ENCODE measurements around the gene RAB12. TPM values are rescaled to one million over a fixed set of nuclear protein-coding genes. Genes with fewer than 3 reads are reported as not detected.
"Not testable (repeated sequence)": the region's sequence is repeated elsewhere in the genome, so short reads cannot be mapped to it uniquely, and the experiment has no call there.

RAB12 gene
- total RNA-seq (2014; rRNA removed; shearing (Covaris generic)) = 21.8 and 24.9 TPM in 2 replicates

DNA sequence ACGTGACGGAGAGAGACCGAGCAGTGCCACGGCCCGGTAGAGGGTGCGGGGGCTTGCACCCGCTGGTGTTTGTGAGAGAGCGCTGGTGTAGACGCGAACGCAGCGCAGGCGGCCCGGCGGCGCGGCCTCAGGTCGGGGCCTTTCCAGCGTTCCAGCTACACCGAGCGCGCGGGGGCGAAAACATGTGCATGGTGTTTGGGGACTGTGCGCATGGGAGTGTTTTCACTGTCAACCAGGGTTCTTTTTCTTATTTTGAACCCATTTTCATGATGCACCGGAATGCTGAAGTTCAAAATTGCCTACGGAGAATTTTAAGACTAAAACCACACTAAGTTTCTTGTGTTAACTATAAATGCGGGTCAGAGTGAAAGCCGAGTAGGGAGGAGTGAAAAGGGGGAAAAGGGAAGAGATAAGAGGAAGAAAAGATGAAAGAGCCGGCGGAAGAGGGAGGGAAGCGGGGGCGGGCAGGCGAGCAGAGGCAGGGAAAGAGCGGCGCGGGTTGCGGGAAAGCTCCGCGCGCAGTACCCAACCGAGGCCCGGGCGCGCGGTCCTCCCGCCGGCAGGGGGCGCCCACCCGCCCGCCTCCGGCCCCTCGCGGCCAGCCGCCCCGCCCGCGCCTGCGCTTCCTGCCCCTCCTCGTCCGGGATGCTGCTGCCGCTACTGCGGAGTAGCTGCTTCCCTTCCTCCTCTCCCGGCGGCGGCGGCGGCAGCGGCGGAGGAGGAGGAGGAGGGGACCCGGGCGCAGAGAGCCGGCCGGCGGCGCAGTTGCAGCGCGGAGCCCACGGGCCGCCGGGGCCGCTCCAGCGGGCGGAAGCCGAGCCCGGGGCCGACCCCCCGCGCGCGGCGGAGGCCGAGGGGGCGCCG is at the start of gene RAB12:
Gene RAB12 (plus strand): TSS at position 643 of the 864 bp plus-strand sequence. CDS start 3 bp downstream, at position 646.
- DNase-seq (ENCODE audit: low spot score) = peak; percentile 75

GRCh38 chr18:8559612-8560186 is 49.5 kb upstream of the RAB12 start:
- DNase-seq (ENCODE audit: low spot score) = no peak

- DNase-seq (ENCODE audit: low spot score) = no peak
These were observed 47.9 kb upstream of the RAB12 start for GRCh38 chr18:8561123-8561910.

DNA sequence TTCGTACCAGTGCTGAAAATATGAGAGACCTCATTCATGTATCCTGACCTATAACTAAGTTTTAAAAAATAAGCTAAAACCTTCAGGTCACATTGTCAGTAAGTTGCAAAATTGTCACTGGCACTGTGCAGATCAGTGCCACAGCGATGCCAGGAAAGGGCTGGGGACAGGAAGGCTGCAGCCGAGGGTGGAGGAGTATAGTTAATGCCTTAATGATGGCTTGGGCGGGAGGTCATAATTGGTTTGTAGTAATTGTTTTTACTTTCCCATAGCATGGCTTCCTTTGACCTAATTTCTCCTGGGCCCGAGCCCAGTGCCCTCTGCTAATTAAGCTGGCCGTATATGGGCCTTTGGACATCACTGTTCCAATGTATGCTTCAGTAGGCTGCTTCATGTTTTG is 47.2 kb upstream of the RAB12 start:
- no peak for DNase-seq (ENCODE audit: low spot score)

- DNase-seq (ENCODE audit: low spot score) = no peak
These were observed 46.3 kb upstream of the RAB12 start for GRCh38 chr18:8562919-8563318.

GRCh38 chr18:8571399-8571798 is 37.8 kb upstream of the RAB12 start:
- no peak for DNase-seq (ENCODE audit: low spot score)

DNA sequence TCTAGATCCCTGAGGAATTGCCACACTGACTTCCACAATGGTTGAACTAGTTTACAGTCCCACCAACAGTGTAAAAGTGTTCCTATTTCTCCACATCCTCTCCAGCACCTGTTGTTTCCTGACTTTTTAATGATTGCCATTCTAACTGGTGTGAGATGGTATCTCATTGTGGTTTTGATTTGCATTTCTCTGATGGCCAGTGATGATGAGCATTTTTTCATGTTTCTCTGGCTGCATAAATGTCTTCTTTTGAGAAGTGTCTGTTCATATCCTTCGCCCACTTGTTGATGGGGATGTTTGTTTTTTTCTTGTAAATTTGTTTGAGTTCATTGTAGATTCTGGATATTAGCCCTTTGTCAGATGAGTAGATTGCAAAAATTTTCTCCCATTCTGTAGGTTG is 35.5 kb upstream of the RAB12 start:
- DNase-seq (ENCODE audit: low spot score) = not testable (repeated sequence)

DNA sequence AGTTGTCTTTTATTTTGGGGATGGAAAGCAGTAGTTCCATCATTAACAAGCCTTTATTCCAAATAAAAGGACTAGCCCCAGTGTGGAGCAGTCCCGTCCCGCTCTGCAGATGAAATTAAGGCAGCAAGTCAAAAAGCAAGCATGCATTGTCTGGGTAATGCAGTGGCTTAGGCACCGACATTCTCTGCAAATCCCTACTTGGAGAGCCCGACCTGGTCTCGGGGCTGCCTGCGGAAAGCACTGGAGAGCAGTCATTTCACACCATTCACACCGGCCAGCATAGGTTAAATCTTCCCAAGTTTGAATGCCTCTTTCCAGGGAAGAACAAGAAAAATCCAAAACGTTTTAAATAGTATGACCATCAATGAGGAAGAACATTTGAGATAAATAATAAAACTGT is 24.4 kb upstream of the RAB12 start:
- no peak for DNase-seq (ENCODE audit: low spot score)

DNA sequence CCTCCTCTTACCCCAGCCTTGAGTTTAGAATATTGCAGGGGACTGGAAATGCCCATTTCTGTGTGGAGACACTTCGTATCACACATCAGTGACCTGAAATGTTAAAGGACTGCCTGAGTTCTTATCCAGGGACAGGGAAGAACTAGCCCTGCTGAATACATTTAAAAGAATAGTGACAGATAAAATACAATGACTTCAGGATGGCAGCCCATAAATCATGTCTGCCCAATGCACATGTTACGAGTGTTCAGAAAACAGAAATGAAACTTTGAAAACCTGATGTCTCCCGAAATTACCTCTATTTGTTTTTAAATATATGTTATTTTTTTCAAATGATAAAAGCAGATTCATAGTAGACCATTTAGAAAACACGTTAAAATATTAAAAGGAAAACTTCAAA is 22.3 kb upstream of the RAB12 start:
- DNase-seq (ENCODE audit: low spot score) = no peak

GRCh38 chr18:8595445-8595844 is 13.8 kb upstream of the RAB12 start:
- no peak for DNase-seq (ENCODE audit: low spot score)

GRCh38 chr18:8601277-8602032 is 7.8 kb upstream of the RAB12 start:
- no peak for DNase-seq (ENCODE audit: low spot score)

- DNase-seq (ENCODE audit: low spot score) = no peak
These were observed 7.2 kb upstream of the RAB12 start for GRCh38 chr18:8602040-8602439.

GRCh38 chr18:8602557-8602956 is 6.7 kb upstream of the RAB12 start:
- no peak for DNase-seq (ENCODE audit: low spot score)

GRCh38 chr18:8603663-8604520 is 5.3 kb upstream of the RAB12 start:
- no peak for DNase-seq (ENCODE audit: low spot score)

DNA sequence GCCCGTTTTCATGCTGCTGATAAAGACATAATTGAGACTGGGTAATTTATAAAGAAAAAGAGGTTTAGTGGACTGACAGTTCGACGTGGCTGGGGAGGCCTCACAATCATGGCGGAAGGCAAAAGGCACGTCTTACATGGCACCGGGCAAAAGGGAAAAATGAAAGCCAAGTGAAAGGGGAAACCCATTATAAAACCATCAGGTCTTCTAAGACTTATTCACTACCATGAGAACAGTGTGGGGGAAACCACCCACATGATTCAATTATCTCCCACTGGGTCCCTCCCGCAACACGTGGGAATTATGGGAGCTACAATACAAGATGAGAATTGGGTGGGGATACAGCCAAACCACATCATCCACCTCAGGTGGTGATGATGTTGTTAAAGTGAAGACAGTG is 3.3 kb upstream of the RAB12 start:
- no peak for DNase-seq (ENCODE audit: low spot score)

DNA sequence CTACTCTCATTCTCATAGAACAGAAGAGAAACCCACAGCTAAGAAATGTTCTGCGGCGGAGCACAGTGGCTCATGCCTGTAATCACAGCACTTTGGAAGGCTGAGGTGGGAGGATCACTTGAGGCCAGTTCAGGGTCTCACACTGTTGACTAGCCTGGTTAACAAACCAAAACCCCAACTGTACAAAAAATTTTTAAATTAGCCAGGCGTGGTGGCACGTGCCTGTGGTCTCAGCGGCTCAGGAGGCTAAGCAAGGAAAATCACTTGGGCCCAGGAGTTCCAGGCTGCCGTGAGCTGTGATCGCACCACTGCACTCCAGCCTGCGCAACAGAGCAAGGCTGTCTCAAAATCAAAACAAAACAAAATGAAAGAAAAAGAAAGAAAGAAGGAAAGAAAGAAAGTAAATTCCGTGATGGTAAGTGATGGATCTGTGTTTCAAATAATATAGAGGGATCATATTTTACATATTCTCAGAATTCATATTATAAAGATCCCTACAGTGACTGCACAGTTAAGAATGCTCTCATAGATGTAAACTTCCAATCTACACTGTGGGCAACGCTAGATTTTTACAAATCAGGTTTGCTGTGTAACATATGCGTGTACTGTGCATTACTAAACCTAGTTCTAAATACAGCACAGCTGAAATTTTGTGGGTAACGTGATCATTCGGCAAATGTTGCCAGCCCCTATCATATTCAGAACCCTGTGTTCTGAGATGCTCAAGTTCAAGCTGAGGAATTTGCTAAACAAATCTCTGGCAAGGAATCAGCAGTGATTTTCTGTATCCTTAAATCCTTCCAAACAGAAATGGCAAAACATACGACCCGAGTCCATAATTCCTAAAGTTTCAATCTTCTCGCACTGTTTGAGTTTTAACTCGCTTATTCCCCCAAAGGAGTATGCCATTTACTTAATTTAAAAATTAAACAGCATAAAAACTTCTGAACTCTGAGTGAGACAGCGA is 1.2 kb upstream of the RAB12 start:
- DNase-seq (ENCODE audit: low spot score) = no peak

- DNase-seq (ENCODE audit: low spot score) = peak; percentile 46
These were observed 622 bp downstream of the RAB12 start for GRCh38 chr18:8609659-8610458.

DNA sequence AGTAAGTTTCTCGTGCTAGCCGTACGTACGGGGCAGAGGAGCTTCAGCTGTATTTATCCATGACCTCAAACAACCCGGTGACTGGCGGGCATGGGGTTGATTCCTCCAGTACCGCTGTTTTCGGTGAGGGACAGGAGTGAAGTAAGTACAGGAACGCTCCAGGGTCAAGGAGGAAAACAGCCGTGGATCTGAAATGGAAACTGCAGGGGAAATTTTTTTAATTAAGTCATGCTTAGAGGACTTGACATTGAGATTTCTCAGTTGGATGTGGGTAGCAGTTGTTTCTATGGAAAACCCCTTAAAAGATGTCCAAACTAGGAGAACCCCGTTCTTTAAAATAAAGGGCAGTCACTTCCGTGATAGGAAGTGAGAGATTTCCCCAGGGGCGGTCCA is 1.2 kb downstream of the RAB12 start:
- DNase-seq (ENCODE audit: low spot score) = no peak

Data from HT-29 (cell line).